Coronary artery (tissue), 2 donors: ENCODE measurements around the gene NAALAD2.
"Not testable (repeated sequence)": the region's sequence is repeated elsewhere in the genome, so short reads cannot be mapped to it uniquely, and the experiment has no call there.

Experiments used
- DNase-seq: peaks from one replicate; pipeline ENCODE4 v3.0.0-alpha.2; 2017; ENCODE audit warnings: low spot score
- H3K27ac ChIP-seq, 2 donors: fragments of 200-600 bp; sonication (generic); one replicate each; pipeline ENCODE4 v1.5.1; 2016 to 2019
- H3K4me3 ChIP-seq: fragments of 200-600 bp; sonication (generic); 2 replicates; pipeline ENCODE4 v1.5.1; 2016; ENCODE audit warnings: mild to moderate bottlenecking, moderate library complexity
- CTCF ChIP-seq: fragments of 200-600 bp; sonication (generic); IDR thresholded peaks from one replicate; pipeline ENCODE4 v1.5.1; 2019; ENCODE audit warnings: antibody characterized with exemption

Gene NAALAD2

GRCh38 chr11:90202342-90202741 lies 67.9 kb downstream of the NAALAD2 start:
- Histone ChIP-seq H3K27ac (no peak overlapping the region), H3K4me3 (no peak overlapping the region)
- no peak for DNase-seq
- TF ChIP-seq CTCF: no peak

GRCh38 chr11:90204407-90204806 lies 69.9 kb downstream of the NAALAD2 start:
- H3K4me3 ChIP-seq: no peak overlapping the region
- H3K27ac ChIP-seq: no peak overlapping the region
- no peak for DNase-seq
- TF ChIP-seq CTCF: no peak

- TF ChIP-seq CTCF: peak; percentile 79
- DNase-seq: no peak
- Histone ChIP-seq H3K4me3 (no peak overlapping the region), H3K27ac (no peak overlapping the region)
These were observed 70.6 kb downstream of the NAALAD2 start for GRCh38 chr11:90204832-90205646.

GRCh38 chr11:90207992-90208391 lies 73.5 kb downstream of the NAALAD2 start:
- not testable (repeated sequence) for H3K4me3 ChIP-seq, DNase-seq, H3K27ac ChIP-seq

GRCh38 chr11:90208857-90209256 lies 74.4 kb downstream of the NAALAD2 start:
- Histone ChIP-seq H3K4me3 (no peak overlapping the region), H3K27ac (no peak overlapping the region)
- no peak for TF ChIP-seq CTCF
- DNase-seq: no peak

GRCh38 chr11:90213322-90213721 lies 78.9 kb downstream of the NAALAD2 start:
- TF ChIP-seq CTCF: no peak
- DNase-seq: no peak
- H3K4me3 ChIP-seq: no peak overlapping the region
- no peak overlapping the region for H3K27ac ChIP-seq

- no peak overlapping the region for H3K27ac ChIP-seq
- no peak for TF ChIP-seq CTCF
- H3K4me3 ChIP-seq: no peak overlapping the region
- DNase-seq: no peak
These were observed 82.1 kb downstream of the NAALAD2 start for GRCh38 chr11:90216611-90217010.
